Activated CD4-positive, alpha-beta T cell treated with anti-CD3 and anti-CD28 coated beads, Interleukin-2, Interleukin-4, amounts not matched to agents 100 ng/mL and 50 ng/mL, durations not matched to agents 16 hours and 8 hours (primary cell): Measurements from ENCODE around the gene PECR.
A peak's percentile ranks its signal among the peaks of the same experiment; 100 is the strongest.
"Not testable (repeated sequence)": the region's sequence is repeated elsewhere in the genome, so short reads cannot be mapped to it uniquely, and the experiment has no call there.

Experiments used
- DNase-seq: peaks from one replicate; pipeline ENCODE4 v3.0.0-alpha.2; 2020; ENCODE audit warnings: low spot score

The PECR gene

GRCh38 chr2:216029416-216030129 lies 52.0 kb downstream of the PECR start:
- DNase-seq: no peak

- DNase-seq: no peak
Observed at GRCh38 chr2:216024779-216025336, 56.8 kb downstream of the PECR start.

- DNase-seq: peak; percentile 58
Observed at GRCh38 chr2:216023055-216023648, 58.5 kb downstream of the PECR start.

- DNase-seq: no peak
Observed at GRCh38 chr2:216021768-216022565, 59.6 kb downstream of the PECR start.

GRCh38 chr2:216018709-216019108 lies 62.9 kb downstream of the PECR start:
- DNase-seq: no peak

GRCh38 chr2:216017365-216017764 lies 64.2 kb downstream of the PECR start:
- DNase-seq: peak; percentile 84

GRCh38 chr2:216016581-216016980 lies 65.0 kb downstream of the PECR start:
- no peak for DNase-seq

- peak; percentile 84 for DNase-seq
Observed at GRCh38 chr2:216015722-216016464, 65.7 kb downstream of the PECR start.

GRCh38 chr2:216014986-216015385 lies 66.6 kb downstream of the PECR start:
- DNase-seq: no peak

GRCh38 chr2:216014006-216014405 lies 67.6 kb downstream of the PECR start:
- DNase-seq: no peak

- peak; percentile 91 for DNase-seq
Observed at GRCh38 chr2:216013080-216013909, 68.3 kb downstream of the PECR start, which contains the start of gene MREG. Gene MREG (minus strand): TSS chr2:216013551. CDS start chr2:216013327, 224 bp downstream.

GRCh38 chr2:216012830-216013079 lies 68.9 kb downstream of the PECR start:
- DNase-seq: no peak

GRCh38 chr2:216012133-216012829 lies 69.3 kb downstream of the PECR start:
- DNase-seq: no peak

- not testable (repeated sequence) for DNase-seq
Observed at GRCh38 chr2:216009215-216009614, 72.4 kb downstream of the PECR start.

GRCh38 chr2:216008387-216008786 lies 73.2 kb downstream of the PECR start:
- no peak for DNase-seq

- DNase-seq: peak; percentile 84
Observed at GRCh38 chr2:216006164-216006663, 75.4 kb downstream of the PECR start.

- no peak for DNase-seq
Observed at GRCh38 chr2:216004697-216005283, 76.8 kb downstream of the PECR start.

- DNase-seq: no peak
Observed at GRCh38 chr2:216003876-216004696, 77.5 kb downstream of the PECR start.

- no peak for DNase-seq
Observed at GRCh38 chr2:216002693-216003092, 78.9 kb downstream of the PECR start.
